GM12878 (cell line): ENCODE data around the gene LCN9. TPM values are rescaled to one million over a fixed set of nuclear protein-coding genes. Genes with fewer than 3 reads are reported as not detected.

ENCODE experiments used
- ATAC-seq: fragments of 200-7000 bp; cut with Tn5 transposase; 3 replicates; pipeline ENCODE4 v1.9.1; 2020; ENCODE audit warnings: mild to moderate bottlenecking, moderate library complexity
- BruUV-seq: library from RNA; stranded (reverse); fragments of 400-500 nt; replicated peaks from 2 replicates; lab custom pipeline; 2021; lab: Mats Ljungman, UMichigan
- CTCF ChIA-PET: fragments of 300-600 bp; sonication (Branson Sonifier 250); formaldehyde crosslinking; extraction: SDS; loops from one replicate; lab custom pipeline; 2021; ENCODE audit warnings: inconsistent platforms; lab: Yijun Ruan, JAX
- POLR2A ChIA-PET: fragments of 350-600 bp; formaldehyde crosslinking; extraction: SDS; loops from one replicate; lab custom pipeline; 2021; ENCODE audit warnings: inconsistent platforms; lab: Charles Lee
- RAD21 ChIA-PET: fragments of 300-600 bp; sonication (Branson Sonifier 250); formaldehyde crosslinking; loops from one replicate; lab custom pipeline; 2023; ENCODE audit warnings: antibody characterized with exemption; ENCODE audit not compliant: unreplicated experiment; lab: Charles Lee
- SMC1A ChIA-PET: fragments of 300-600 bp; sonication (Branson Sonifier 250); formaldehyde crosslinking; loops from one replicate; lab custom pipeline; 2023; ENCODE audit not compliant: unreplicated experiment, uncharacterized antibody; lab: Charles Lee
- DNase-seq: peaks from one replicate; pipeline ENCODE4 v3.0.0-alpha.2; 2011; ENCODE audit warnings: low read depth, low spot score
- FAIRE-seq: peaks from 3 replicates; lab custom pipeline; 2011; peaks lifted over from hg19 to GRCh38; lab: Jason Lieb, UNC
- H2AFZ ChIP-seq: 2 replicates; pipeline ENCODE4 v1.6.0; 2011; ENCODE audit warnings: low read depth, low read length, control low read depth; ENCODE audit not compliant: control insufficient read depth
- H3K27ac ChIP-seq: 2 replicates; pipeline ENCODE4 v1.5.1; 2011; ENCODE audit warnings: control low read depth; ENCODE audit not compliant: control insufficient read depth, insufficient read depth
- H3K27me3 ChIP-seq, 2 experiments: replicated peaks in 1 of 2; 2 replicates each; pipeline versions ENCODE4 v1.6.0 to v1.6.1; 2011; ENCODE audit warnings: low read length in 1 of 2; ENCODE audit not compliant: control insufficient read depth in 2 of 2, insufficient read depth in 2 of 2
- H3K36me3 ChIP-seq, 2 experiments: 2 replicates each; pipeline ENCODE4 v1.5.1; 2011; ENCODE audit warnings: low read length in 1 of 2; ENCODE audit not compliant: control insufficient read depth in 2 of 2, insufficient read depth in 2 of 2
- H3K4me1 ChIP-seq: 2 replicates; pipeline ENCODE4 v1.6.1; 2011; ENCODE audit warnings: mild to moderate bottlenecking, low read length, moderate library complexity, mixed read lengths; ENCODE audit not compliant: control insufficient read depth, insufficient read depth
- H3K4me2 ChIP-seq: 2 replicates; pipeline ENCODE4 v1.6.0; 2011; ENCODE audit warnings: control low read depth; ENCODE audit not compliant: control insufficient read depth, insufficient read depth
- H3K4me3 ChIP-seq: fragments of 200-600 bp; sonication (generic); 2 replicates; pipeline ENCODE4 v1.5.1; 2016
- H3K79me2 ChIP-seq: 2 replicates; pipeline ENCODE4 v1.6.0; 2011; ENCODE audit warnings: low read length; ENCODE audit not compliant: control insufficient read depth, insufficient read depth
- H3K9ac ChIP-seq: 2 replicates; pipeline ENCODE4 v1.8.0; 2011; ENCODE audit warnings: low read length, control low read depth, mixed read lengths; ENCODE audit not compliant: control insufficient read depth, insufficient read depth
- H3K9me3 ChIP-seq: replicated peaks from 3 replicates; pipeline ENCODE4 v1.5.1; 2011; ENCODE audit warnings: mild to moderate bottlenecking, low read length; ENCODE audit not compliant: control insufficient read depth, insufficient read depth
- H4K20me1 ChIP-seq: 2 replicates; pipeline ENCODE4 v1.6.0; 2011; ENCODE audit not compliant: control insufficient read depth, insufficient read depth
- ASH2L ChIP-seq: fragments of 300-600, 200-600 bp; sonication (generic); IDR thresholded peaks from 2 replicates; pipeline ENCODE4 v1.6.1; 2017; ENCODE audit warnings: low read depth, mild to moderate bottlenecking, borderline replicate concordance
- BHLHE40 ChIP-seq, 2 experiments: fragments of 450-650 bp in 1 of 2; IDR thresholded peaks; 2 replicates each; pipeline ENCODE4 v1.6.1; 2011 to 2017; ENCODE audit warnings: low read depth in 2 of 2, borderline replicate concordance in 1 of 2, improper control_type of control experiment in 1 of 2, low read length in 1 of 2, mild to moderate bottlenecking in 1 of 2
- CBFB ChIP-seq: IDR thresholded peaks from 2 replicates; pipeline ENCODE4 v1.6.1; 2016; ENCODE audit warnings: antibody characterized with exemption, low read depth
- CHD1 ChIP-seq: IDR thresholded peaks from 2 replicates; pipeline ENCODE4 v1.6.1; 2012; ENCODE audit warnings: low read depth, low read length, improper control_type of control experiment
- IKZF2 ChIP-seq, 2 experiments: fragments of 450-650 bp; IDR thresholded peaks; 2 replicates each; pipeline ENCODE4 v1.6.1; 2017; ENCODE audit warnings: mild to moderate bottlenecking in 2 of 2, moderate library complexity in 2 of 2
- KAT2A ChIP-seq: conservative IDR thresholded peaks from 2 replicates; pipeline ENCODE4 v1.6.1; 2011; ENCODE audit warnings: low read depth, low read length; ENCODE audit not compliant: control insufficient read depth
- NFIC ChIP-seq: IDR thresholded peaks from 2 replicates; pipeline ENCODE4 v1.6.1; 2012; ENCODE audit warnings: low read depth, mild to moderate bottlenecking, inconsistent platforms, low read length, moderate library complexity
- NR2C2 ChIP-seq: IDR thresholded peaks from 2 replicates; pipeline ENCODE4 v1.6.1; 2011; ENCODE audit warnings: borderline replicate concordance, low read depth; ENCODE audit not compliant: control insufficient read depth, insufficient read length
- SPI1 ChIP-seq: IDR thresholded peaks from 2 replicates; pipeline ENCODE4 v1.6.1; 2011; ENCODE audit warnings: low read depth, mild to moderate bottlenecking, low read length, moderate library complexity, borderline replicate concordance; ENCODE audit not compliant: insufficient read depth
- SREBF2 ChIP-seq: IDR thresholded peaks from 2 replicates; pipeline ENCODE4 v1.6.1; 2012; ENCODE audit warnings: mild to moderate bottlenecking, low read length
- YY1 ChIP-seq: IDR thresholded peaks from 2 replicates; pipeline ENCODE4 v1.6.1; 2011; ENCODE audit warnings: low read depth, mild to moderate bottlenecking, low read length
- WGBS: methylation state at CpG from one replicate; pipeline ENCODE4 v1.1.6; 2016; ENCODE audit warnings: low lambda C conversion rate; ENCODE audit not compliant: insufficient replicate concordance, insufficient coverage; ENCODE audit errors: missing lambda C conversion rate; 5-methylcytosine and 5-hydroxymethylcytosine counted together
- in situ Hi-C: fragments of 300-500 bp; cut with MboI; formaldehyde crosslinking; loops from 9 replicates; pipeline ENCODE4 v1.14.3; 2018; ENCODE audit warnings: mixed read lengths
- intact Hi-C: fragments of 100-400 bp; cut with micrococcal nuclease; formaldehyde crosslinking; loops from one replicate; pipeline ENCODE4 v1.14.2; 2022; ENCODE audit not compliant: unreplicated experiment
- polyA plus RNA-seq, 11 experiments: library from polyadenylated mRNA; depleted of rRNA in 4 of 11; unstranded in 6 of 11; stranded (reverse) in 5 of 11; fragments of >200 nt; fragmentation: Nextera tagmentation in 4 of 11; fragmentation: Illumina TruSeq in 1 of 11; extraction: Ambion mirVana in 4 of 11; extraction: Trizol in 1 of 11; gene quantifications; 1 replicate in 1 of 11; 2 replicates in 10 of 11; pipeline versions ENCODE4 v1.2.1 to v1.2.3, GENCODE V29; 2011 to 2016; ENCODE audit warnings: inconsistent platforms in 2 of 11, missing spikeins in 2 of 11, low read depth in 1 of 11
- total RNA-seq, 4 experiments: library from RNA; depleted of rRNA in 3 of 4; stranded (reverse); fragments of >200 nt in 3 of 4; fragmentation: Illumina TruSeq in 1 of 4; extraction: Trizol in 1 of 4; gene quantifications; 2 replicates each; pipeline versions ENCODE4 v1.2.1 to v1.2.3, GENCODE V29; 2013 to 2021
- TF ChIP-seq, protein P1 (sequence below): fragments of 450-650 bp; conservative IDR thresholded peaks from 2 replicates; pipeline ENCODE4 v1.6.1; 2017; ENCODE audit warnings: mild to moderate bottlenecking, moderate library complexity
- TF ChIP-seq, protein P2 (sequence below): IDR thresholded peaks from 2 replicates; pipeline ENCODE4 v1.6.1; 2012; ENCODE audit warnings: low read depth, low read length, improper control_type of control experiment
- TF ChIP-seq, protein P3 (sequence below): fragments of 450-650 bp; IDR thresholded peaks from 2 replicates; pipeline ENCODE4 v1.6.1; 2017; ENCODE audit warnings: mild to moderate bottlenecking, low read depth, inconsistent platforms; ENCODE audit not compliant: poor library complexity, severe bottlenecking

The LCN9 gene
- total and polyA plus RNA-seq, 10 of the 15 experiments (the other 5 are each of a cell fraction or from before 2014, with no cell fraction given), result not detected

DNA sequence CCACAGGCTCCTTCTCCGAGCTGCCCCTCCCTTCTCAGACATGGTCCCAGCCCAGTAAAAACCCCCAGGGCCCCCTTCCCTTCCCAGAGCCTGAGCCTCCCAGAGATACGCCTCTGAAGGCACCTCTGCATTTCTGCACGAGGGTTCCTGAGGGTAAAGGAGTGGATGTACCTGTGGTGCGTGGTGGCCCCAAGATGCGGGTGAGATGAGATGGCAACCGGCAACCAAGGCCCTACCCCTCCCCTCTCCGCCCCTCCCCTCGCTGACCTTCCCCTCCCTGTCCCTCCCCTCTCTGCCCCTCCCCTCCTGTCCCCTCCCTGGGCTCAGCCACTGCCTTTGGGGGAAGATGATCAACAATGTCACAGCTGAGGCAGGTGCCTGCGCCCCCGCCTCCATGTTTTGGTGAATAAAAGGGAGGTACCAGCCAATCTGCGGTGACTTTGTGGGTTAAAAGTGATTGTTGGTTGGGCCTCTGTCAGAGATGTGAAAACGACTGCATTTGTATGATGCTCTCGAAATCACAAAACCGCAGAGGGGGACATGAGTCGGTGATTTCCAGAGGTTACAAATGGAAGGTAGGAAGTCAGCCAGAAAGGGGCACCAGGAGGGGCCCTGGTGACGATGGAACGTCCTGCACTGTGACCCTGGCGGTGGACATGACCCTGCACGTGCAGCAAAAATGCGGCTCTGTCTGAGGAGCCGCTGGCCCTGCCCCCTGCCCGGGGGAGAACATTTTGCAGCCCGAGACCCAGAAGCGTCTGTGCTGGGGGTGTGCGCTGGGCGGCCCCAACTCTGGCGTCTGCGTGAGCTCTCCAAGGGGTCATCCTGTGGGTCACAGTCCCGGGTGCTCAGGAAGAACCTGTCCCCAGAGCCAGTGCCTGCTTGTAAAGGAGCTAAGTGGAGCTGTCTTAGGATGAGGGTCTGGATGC is 3.7 kb downstream of the LCN9 start:
- ChIA-PET SMC1A (no interaction called here), RAD21 (no interaction called here), CTCF (no interaction called here), POLR2A (no interaction called here)
- in situ Hi-C loops (no loop called here), intact Hi-C loops (no loop called here)
- TF ChIP-seq, protein P1, sequence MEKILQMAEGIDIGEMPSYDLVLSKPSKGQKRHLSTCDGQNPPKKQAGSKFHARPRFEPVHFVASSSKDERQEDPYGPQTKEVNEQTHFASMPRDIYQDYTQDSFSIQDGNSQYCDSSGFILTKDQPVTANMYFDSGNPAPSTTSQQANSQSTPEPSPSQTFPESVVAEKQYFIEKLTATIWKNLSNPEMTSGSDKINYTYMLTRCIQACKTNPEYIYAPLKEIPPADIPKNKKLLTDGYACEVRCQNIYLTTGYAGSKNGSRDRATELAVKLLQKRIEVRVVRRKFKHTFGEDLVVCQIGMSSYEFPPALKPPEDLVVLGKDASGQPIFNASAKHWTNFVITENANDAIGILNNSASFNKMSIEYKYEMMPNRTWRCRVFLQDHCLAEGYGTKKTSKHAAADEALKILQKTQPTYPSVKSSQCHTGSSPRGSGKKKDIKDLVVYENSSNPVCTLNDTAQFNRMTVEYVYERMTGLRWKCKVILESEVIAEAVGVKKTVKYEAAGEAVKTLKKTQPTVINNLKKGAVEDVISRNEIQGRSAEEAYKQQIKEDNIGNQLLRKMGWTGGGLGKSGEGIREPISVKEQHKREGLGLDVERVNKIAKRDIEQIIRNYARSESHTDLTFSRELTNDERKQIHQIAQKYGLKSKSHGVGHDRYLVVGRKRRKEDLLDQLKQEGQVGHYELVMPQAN, result no peak
- no peak for TF ChIP-seq ASH2L
- TF ChIP-seq SPI1, result no peak
- no peak for TF ChIP-seq IKZF2 (IDR thresholded peaks at IDR 0.05)
- TF ChIP-seq NR2C2, result no peak
- no peak for TF ChIP-seq SREBF2
- no peak for TF ChIP-seq CBFB
- TF ChIP-seq CHD1, result no peak
- TF ChIP-seq KAT2A, result no peak
- TF ChIP-seq, protein P2, sequence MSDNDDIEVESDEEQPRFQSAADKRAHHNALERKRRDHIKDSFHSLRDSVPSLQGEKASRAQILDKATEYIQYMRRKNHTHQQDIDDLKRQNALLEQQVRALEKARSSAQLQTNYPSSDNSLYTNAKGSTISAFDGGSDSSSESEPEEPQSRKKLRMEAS, result no peak
- TF ChIP-seq NFIC, result no peak
- no peak for TF ChIP-seq BHLHE40 (IDR thresholded peaks at IDR 0.05; ENCODE audit: borderline replicate concordance in 1 of 2, low read depth in 2 of 2, low read length in 1 of 2)
- TF ChIP-seq YY1, result no peak
- TF ChIP-seq, protein P3, sequence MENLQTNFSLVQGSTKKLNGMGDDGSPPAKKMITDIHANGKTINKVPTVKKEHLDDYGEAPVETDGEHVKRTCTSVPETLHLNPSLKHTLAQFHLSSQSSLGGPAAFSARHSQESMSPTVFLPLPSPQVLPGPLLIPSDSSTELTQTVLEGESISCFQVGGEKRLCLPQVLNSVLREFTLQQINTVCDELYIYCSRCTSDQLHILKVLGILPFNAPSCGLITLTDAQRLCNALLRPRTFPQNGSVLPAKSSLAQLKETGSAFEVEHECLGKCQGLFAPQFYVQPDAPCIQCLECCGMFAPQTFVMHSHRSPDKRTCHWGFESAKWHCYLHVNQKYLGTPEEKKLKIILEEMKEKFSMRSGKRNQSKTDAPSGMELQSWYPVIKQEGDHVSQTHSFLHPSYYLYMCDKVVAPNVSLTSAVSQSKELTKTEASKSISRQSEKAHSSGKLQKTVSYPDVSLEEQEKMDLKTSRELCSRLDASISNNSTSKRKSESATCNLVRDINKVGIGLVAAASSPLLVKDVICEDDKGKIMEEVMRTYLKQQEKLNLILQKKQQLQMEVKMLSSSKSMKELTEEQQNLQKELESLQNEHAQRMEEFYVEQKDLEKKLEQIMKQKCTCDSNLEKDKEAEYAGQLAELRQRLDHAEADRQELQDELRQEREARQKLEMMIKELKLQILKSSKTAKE, result no peak
- Histone ChIP-seq H3K9me3 (no peaks in the 10 kb centered on the region), H3K9ac (no peak overlapping the region), H3K4me3 (no peak overlapping the region), H3K4me1 (no peaks in the 10 kb centered on the region), H3K27ac (no peak overlapping the region), H3K4me2 (no peak overlapping the region), H2AFZ (no peak overlapping the region), H4K20me1 (no peaks in the 10 kb centered on the region), H3K36me3 (no peaks in the 10 kb centered on the region), H3K27me3 (no peaks in the 10 kb centered on the region), H3K79me2 (no peaks in the 10 kb centered on the region)
- FAIRE-seq (no peak), DNase-seq (no peak), ATAC-seq (no peak)
- no TSS peak for BruUV-seq
- 35% methylated on average over 26 of the region's 29 CpGs for WGBS
